Measurements from ENCODE around the gene PPT2. TPM values are rescaled to one million over a fixed set of nuclear protein-coding genes. Genes with fewer than 3 reads are reported as not detected.

Gene PPT2
- total and polyA plus RNA-seq, 2 donors (not counting 3 experiments of a cell fraction or from before 2014, with no cell fraction given): 27.2 to 47.3 TPM

- H3K27me3 ChIP-seq (ENCODE audit: control insufficient read depth in 2 of 2, insufficient read depth in 2 of 2, low read length in 2 of 2): no peaks in the 10 kb centered on the region
- dilution Hi-C loops (cut with MboI; ENCODE audit: extremely low pct_ligation_motif_present, low sequenced_read_pairs): no loop called here
- peak; percentile 99 for FAIRE-seq
- intact Hi-C loops (cut with micrococcal nuclease): loop anchor here (1.0 to 10.0 kb wide), 8 partner anchors 17 to 774 kb away; partner anchors contain the start of genes C6orf47, CSNK2B, FKBPL and GPANK1
- H2AFZ ChIP-seq (ENCODE audit: low read depth, low read length): no peak overlapping the region
- peak; percentile 100 for DNase-seq (ENCODE audit: low read depth, low spot score)
- H3K4me1 ChIP-seq (ENCODE audit: control insufficient read depth, extremely low read depth, insufficient read depth, low read length): peaks cover 36% of the 10 kb centered on the region
- H3K9me3 ChIP-seq (replicated peaks; ENCODE audit: control insufficient read depth, insufficient read depth, low read length): no peaks in the 10 kb centered on the region
- no TSS peak for BruUV-seq (replicated peaks)
- no peaks in the 10 kb centered on the region for H3K9me1 ChIP-seq (replicated peaks; ENCODE audit: control insufficient read depth, extremely low read depth, insufficient read depth, low read length)
- H3K4me2 ChIP-seq (ENCODE audit: insufficient read depth, low read length): no peak overlapping the region
- H3K9ac ChIP-seq (replicated peaks; ENCODE audit: extremely low read depth, insufficient read depth, low read length): peak overlapping the region; percentile 99
- H3K27ac ChIP-seq (ENCODE audit: insufficient read depth, low read depth, low read length): peak overlapping the region; percentile 99
- peaks cover 0 to 4% of the 10 kb centered on the region in 2 experiments for H3K36me3 ChIP-seq (ENCODE audit: control insufficient read depth in 2 of 2, extremely low read depth in 1 of 2, insufficient read depth in 2 of 2, low read length in 2 of 2)
- TF ChIP-seq CTCF (IDR thresholded peaks at IDR 0.05; ENCODE audit: extremely low read depth in 1 of 2, insufficient read depth in 1 of 2, low read depth in 1 of 2, low read length in 2 of 2) (peak; percentile 21 to 57), MAX (IDR thresholded peaks at IDR 0.05; ENCODE audit: insufficient read depth, insufficient read length) (no peak), MYC (IDR thresholded peaks at IDR 0.05; ENCODE audit: low read depth, low read length) (peak; percentile 77)
- peaks cover 4% of the 10 kb centered on the region for H3K79me2 ChIP-seq (ENCODE audit: control insufficient read depth, insufficient read depth, low read length)
- POLR2A ChIA-PET: interaction anchor here (0.7 to 1.6 kb wide), 7 partner anchors 9 to 68 kb away, joined by 3 to 9 read pairs (median 4); partner anchors contain the start of genes ATF6B and FKBPL
- H3K4me3 ChIP-seq (replicated peaks in 1 of 3; ENCODE audit: insufficient read depth in 1 of 3, low read depth in 1 of 3, low read length in 3 of 3): no peak overlapping the region
- CTCF ChIA-PET: interaction anchor here (0.8 to 1.6 kb wide), 22 partner anchors 9 to 643 kb away, joined by 3 to 24 read pairs (median 3); partner anchors contain the start of genes AGPAT1, ATF6B, FKBPL and NOTCH4
- no peaks in the 10 kb centered on the region for H4K20me1 ChIP-seq (replicated peaks; ENCODE audit: control insufficient read depth, extremely low read depth, insufficient read depth, low read length)
These were observed 41.6 kb downstream of the PPT2 start for GRCh38 chr6:32195652-32195901.

All from endothelial cell of umbilical vein (primary cell).